HepG2 (cell line): ENCODE measurements around the gene PTGDS. TPM values are rescaled to one million over a fixed set of nuclear protein-coding genes. Genes with fewer than 3 reads are reported as not detected.
A peak's percentile ranks its signal among the peaks of the same experiment; 100 is the strongest.

Experiments used
- ATAC-seq: fragments of 200-7000 bp; cut with Tn5 transposase; 3 replicates; pipeline ENCODE4 v1.9.1; 2020; ENCODE audit warnings: mild to moderate bottlenecking, moderate library complexity
- BruUV-seq: library from RNA; stranded (reverse); fragments of 400-500 nt; replicated peaks from 2 replicates; lab custom pipeline; 2021; lab: Mats Ljungman, UMichigan
- CTCF ChIA-PET: fragments of 300-600 bp; formaldehyde crosslinking; extraction: SDS; loops from one replicate; lab custom pipeline; 2021; ENCODE audit warnings: low total read pairs, inconsistent platforms, low intra/inter-chr PET ratio; lab: Yijun Ruan, JAX
- POLR2A ChIA-PET: fragments of 350-600 bp; sonication (Branson Sonifier 250); formaldehyde crosslinking; loops from one replicate; lab custom pipeline; 2020; ENCODE audit warnings: antibody characterized with exemption, inconsistent platforms; lab: Yijun Ruan, JAX
- DNase-seq: peaks from one replicate; pipeline ENCODE4 v3.0.0-alpha.2; 2015; ENCODE audit warnings: low spot score
- FAIRE-seq: peaks from 3 replicates; lab custom pipeline; 2011; peaks lifted over from hg19 to GRCh38; lab: Jason Lieb, UNC
- H2AFZ ChIP-seq: one replicate; pipeline ENCODE4 v1.6.1; 2011; ENCODE audit warnings: low read length, inconsistent platforms
- H3K27ac ChIP-seq: fragments of 300-600 bp; 3 replicates; pipeline ENCODE4 v1.8.0; 2011; ENCODE audit warnings: mixed run types, mild to moderate bottlenecking, mixed read lengths, low read length, inconsistent platforms; ENCODE audit not compliant: insufficient read depth; ENCODE audit errors: extremely low read length
- H3K27me3 ChIP-seq, 2 experiments: fragments of 200-600 bp in 1 of 2; 2 replicates in 1 of 2; 3 replicates in 1 of 2; pipeline versions ENCODE4 v1.6.0 to v1.8.0; 2011; ENCODE audit warnings: low read length in 2 of 2, mild to moderate bottlenecking in 2 of 2, moderate library complexity in 2 of 2, inconsistent platforms in 1 of 2; ENCODE audit not compliant: insufficient read depth in 2 of 2, control insufficient read depth in 1 of 2
- H3K36me3 ChIP-seq, 2 experiments: fragments of 200-600 bp in 1 of 2; replicated peaks in 1 of 2; 2 replicates in 1 of 2; 3 replicates in 1 of 2; pipeline versions ENCODE4 v1.5.1 to v1.8.0; 2011; ENCODE audit warnings: low read length in 2 of 2, inconsistent platforms in 1 of 2; ENCODE audit not compliant: insufficient read depth in 2 of 2, control insufficient read depth in 1 of 2
- H3K4me1 ChIP-seq: 2 replicates; pipeline ENCODE4 v1.5.1; 2012; ENCODE audit warnings: low read length, inconsistent platforms; ENCODE audit not compliant: insufficient read depth
- H3K4me2 ChIP-seq: 2 replicates; pipeline ENCODE4 v1.6.0; 2011; ENCODE audit warnings: low read depth, low read length, inconsistent platforms
- H3K4me3 ChIP-seq, 3 experiments: fragments of 200-600 bp in 1 of 3; sonication (generic), shearing (Covaris generic) in 1 of 3; replicated peaks in 1 of 3; 2 replicates each; pipeline ENCODE4 v1.5.1; 2011 to 2016; ENCODE audit warnings: low read length in 3 of 3, inconsistent platforms in 2 of 3, low read depth in 2 of 3, mild to moderate bottlenecking in 2 of 3, control low read depth in 1 of 3, mixed read lengths in 1 of 3; ENCODE audit not compliant: insufficient read depth in 1 of 3
- H3K79me2 ChIP-seq: one replicate; pipeline ENCODE4 v1.6.1; 2011; ENCODE audit warnings: low read length, inconsistent platforms; ENCODE audit not compliant: insufficient read depth
- H3K9ac ChIP-seq: 2 replicates; pipeline ENCODE4 v1.6.0; 2011; ENCODE audit warnings: mild to moderate bottlenecking, low read depth, low read length, inconsistent platforms; ENCODE audit not compliant: insufficient read depth
- H3K9me3 ChIP-seq: 2 replicates; pipeline ENCODE4 v1.5.1; 2012; ENCODE audit warnings: mild to moderate bottlenecking, low read length
- H4K20me1 ChIP-seq: 2 replicates; pipeline ENCODE4 v1.6.0; 2011; ENCODE audit warnings: inconsistent platforms, mild to moderate bottlenecking, low read length, moderate library complexity; ENCODE audit not compliant: insufficient read depth
- CAMTA2 ChIP-seq: sonication (generic); formaldehyde crosslinking; IDR thresholded peaks from 2 replicates; pipeline ENCODE4 v1.4.0; 2020; ENCODE audit warnings: mild to moderate bottlenecking, missing genetic modification reagents, borderline replicate concordance
- CREB3 ChIP-seq: sonication (generic); formaldehyde crosslinking; IDR thresholded peaks from 2 replicates; pipeline ENCODE4 v1.5.0; 2020; ENCODE audit warnings: missing genetic modification reagents
- ELF1 ChIP-seq: sonication (generic); formaldehyde crosslinking; IDR thresholded peaks from 2 replicates; pipeline ENCODE4 v1.4.0; 2020; ENCODE audit warnings: missing genetic modification reagents
- HDAC6 ChIP-seq: fragments of 200-600 bp; sonication (generic); IDR thresholded peaks from 2 replicates; pipeline ENCODE4 v1.7.0; 2017; ENCODE audit warnings: mild to moderate bottlenecking, antibody characterized with exemption, low read length, low read depth
- PLSCR1 ChIP-seq: sonication (generic); formaldehyde crosslinking; IDR thresholded peaks from 2 replicates; pipeline ENCODE4 v1.5.0; 2020; ENCODE audit warnings: missing genetic modification reagents, mild to moderate bottlenecking, borderline replicate concordance
- PTBP1 ChIP-seq: fragments of 200-400 bp; formaldehyde crosslinking; IDR thresholded peaks from 2 replicates; pipeline ENCODE4 v1.6.1; 2018; ENCODE audit warnings: low read length, low read depth; ENCODE audit not compliant: poor library complexity, severe bottlenecking
- SAFB2 ChIP-seq: sonication (generic); formaldehyde crosslinking; IDR thresholded peaks from 2 replicates; pipeline ENCODE4 v1.5.1; 2020; ENCODE audit warnings: missing genetic modification reagents, low read depth, mild to moderate bottlenecking, borderline replicate concordance
- ZNF598 ChIP-seq: sonication (generic); formaldehyde crosslinking; IDR thresholded peaks from 2 replicates; pipeline ENCODE4 v1.5.1; 2020; ENCODE audit warnings: mild to moderate bottlenecking, missing genetic modification reagents, borderline replicate concordance
- WGBS: methylation state at CpG from one replicate; pipeline ENCODE4 v1.1.6; 2017; ENCODE audit warnings: low lambda C conversion rate; 5-methylcytosine and 5-hydroxymethylcytosine counted together
- in situ Hi-C: cut with HindIII; loops from 2 replicates; pipeline ENCODE4 v1.10.0; 2017; ENCODE audit warnings: low pct_unique_long_range_greater_than_20kb; ENCODE audit not compliant: extremely low pct_ligation_motif_present
- intact Hi-C: fragments of 100-400 bp; cut with micrococcal nuclease; formaldehyde crosslinking; loops from one replicate; pipeline ENCODE4 v1.10.0; 2022; ENCODE audit not compliant: unreplicated experiment
- polyA plus RNA-seq, 8 experiments: library from polyadenylated mRNA; depleted of rRNA in 3 of 8; stranded (reverse) in 7 of 8; unstranded in 1 of 8; fragments of >200 nt; fragmentation: Illumina TruSeq in 4 of 8; extraction: Trizol in 4 of 8; gene quantifications; 2 replicates each; pipeline versions ENCODE4 v1.2.1 to v1.2.3, GENCODE V29; 2011 to 2016; ENCODE audit warnings: low read depth in 4 of 8, missing spikeins in 1 of 8, mixed read lengths in 1 of 8; ENCODE audit not compliant: insufficient read depth in 1 of 8
- total RNA-seq, 5 experiments: library from RNA; depleted of rRNA; stranded (reverse); fragments of >200 nt; fragmentation: Illumina TruSeq; extraction: Trizol; gene quantifications; 2 replicates each; pipeline ENCODE4 v1.2.3, GENCODE V29; 2016; ENCODE audit warnings: low read depth in 1 of 5
- TF ChIP-seq, protein P1 (sequence below): sonication (generic); formaldehyde crosslinking; IDR thresholded peaks from 2 replicates; pipeline ENCODE4 v1.4.0; 2020; ENCODE audit warnings: missing genetic modification reagents
- TF ChIP-seq, protein P2 (sequence below): sonication (generic); formaldehyde crosslinking; conservative IDR thresholded peaks from 2 replicates; pipeline ENCODE4 v1.8.0; 2022; ENCODE audit warnings: mild to moderate bottlenecking, moderate library complexity, missing genetic modification reagents
- TF ChIP-seq, protein P3 (sequence below): sonication (generic); formaldehyde crosslinking; IDR thresholded peaks from 2 replicates; pipeline ENCODE4 v1.5.0; 2020; ENCODE audit warnings: mild to moderate bottlenecking, missing genetic modification reagents

PTGDS gene
- total and polyA plus RNA-seq, 2 of the 13 experiments (the other 11 are each of a cell fraction or from before 2014, with no cell fraction given): 0.33 to 0.50 TPM

GRCh38 chr9:136949239-136949816 lies 28.0 kb upstream of the PTGDS start (continued):
- TF ChIP-seq ZNF598: no peak
- no peak for TF ChIP-seq PTBP1
- TF ChIP-seq, protein P1, sequence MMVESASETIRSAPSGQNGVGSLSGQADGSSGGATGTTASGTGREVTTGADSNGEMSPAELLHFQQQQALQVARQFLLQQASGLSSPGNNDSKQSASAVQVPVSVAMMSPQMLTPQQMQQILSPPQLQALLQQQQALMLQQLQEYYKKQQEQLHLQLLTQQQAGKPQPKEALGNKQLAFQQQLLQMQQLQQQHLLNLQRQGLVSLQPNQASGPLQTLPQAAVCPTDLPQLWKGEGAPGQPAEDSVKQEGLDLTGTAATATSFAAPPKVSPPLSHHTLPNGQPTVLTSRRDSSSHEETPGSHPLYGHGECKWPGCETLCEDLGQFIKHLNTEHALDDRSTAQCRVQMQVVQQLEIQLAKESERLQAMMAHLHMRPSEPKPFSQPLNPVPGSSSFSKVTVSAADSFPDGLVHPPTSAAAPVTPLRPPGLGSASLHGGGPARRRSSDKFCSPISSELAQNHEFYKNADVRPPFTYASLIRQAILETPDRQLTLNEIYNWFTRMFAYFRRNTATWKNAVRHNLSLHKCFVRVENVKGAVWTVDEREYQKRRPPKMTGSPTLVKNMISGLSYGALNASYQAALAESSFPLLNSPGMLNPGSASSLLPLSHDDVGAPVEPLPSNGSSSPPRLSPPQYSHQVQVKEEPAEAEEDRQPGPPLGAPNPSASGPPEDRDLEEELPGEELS (CRISPR knock-in tag): 0 out of 2 replicates have a peak, but pooled peaks have one; percentile 35
- TF ChIP-seq PLSCR1 (CRISPR knock-in tag): no peak

GRCh38 chr9:136949817-136950655 lies 27.3 kb upstream of the PTGDS start:
- peak overlapping the region; percentile 95 for H3K27ac ChIP-seq
- H3K4me3 ChIP-seq: peak overlapping the region; percentile 68 to 90 (median 87)
- peaks cover 5% of the 10 kb centered on the region for H3K79me2 ChIP-seq
- DNase-seq: peak; percentile 94
- no peaks in the 10 kb centered on the region for H4K20me1 ChIP-seq
- H3K27me3 ChIP-seq: no peaks in the 10 kb centered on the region
- BruUV-seq: TSS peak; percentile 87
- H3K9me3 ChIP-seq: no peaks in the 10 kb centered on the region
- POLR2A ChIA-PET: interaction anchor here (0.7 to 2.5 kb wide), 10 partner anchors 16 to 118 kb away, joined by 3 to 7 read pairs (median 4); partner anchors contain the start of gene CLIC3
- H3K36me3 ChIP-seq: no peaks in the 10 kb centered on the region
- CTCF ChIA-PET: no interaction called here
- no peak overlapping the region for H2AFZ ChIP-seq
- peak; percentile 83 for FAIRE-seq
- WGBS: no CpG with 5 or more reads among the region's 63 CpGs
- peak; percentile 80 for ATAC-seq
- intact Hi-C loops (loop anchor here (2.0 kb wide), 2 partner anchors 19 to 85 kb away; no protein-coding TSS in a partner anchor), in situ Hi-C loops (loop anchor here (5.0 kb wide), 1 partner anchor 82 kb away; the partner anchor contains the start of gene FUT7)
- H3K4me1 ChIP-seq: peaks cover 56% of the 10 kb centered on the region
- peak overlapping the region; percentile 100 for H3K4me2 ChIP-seq
- peak overlapping the region; percentile 86 for H3K9ac ChIP-seq
- TF ChIP-seq CAMTA2 (CRISPR knock-in tag) (peak; percentile 87; the same call in 1 of the 2 replicates), HDAC6 (no peak), ELF1 (CRISPR knock-in tag) (no peak), SAFB2 (peak; percentile 44; the same call in 1 of the 2 replicates), CREB3 (CRISPR knock-in tag) (0 out of 2 replicates have a peak, but pooled peaks have one; percentile 64)
- TF ChIP-seq, protein P2, sequence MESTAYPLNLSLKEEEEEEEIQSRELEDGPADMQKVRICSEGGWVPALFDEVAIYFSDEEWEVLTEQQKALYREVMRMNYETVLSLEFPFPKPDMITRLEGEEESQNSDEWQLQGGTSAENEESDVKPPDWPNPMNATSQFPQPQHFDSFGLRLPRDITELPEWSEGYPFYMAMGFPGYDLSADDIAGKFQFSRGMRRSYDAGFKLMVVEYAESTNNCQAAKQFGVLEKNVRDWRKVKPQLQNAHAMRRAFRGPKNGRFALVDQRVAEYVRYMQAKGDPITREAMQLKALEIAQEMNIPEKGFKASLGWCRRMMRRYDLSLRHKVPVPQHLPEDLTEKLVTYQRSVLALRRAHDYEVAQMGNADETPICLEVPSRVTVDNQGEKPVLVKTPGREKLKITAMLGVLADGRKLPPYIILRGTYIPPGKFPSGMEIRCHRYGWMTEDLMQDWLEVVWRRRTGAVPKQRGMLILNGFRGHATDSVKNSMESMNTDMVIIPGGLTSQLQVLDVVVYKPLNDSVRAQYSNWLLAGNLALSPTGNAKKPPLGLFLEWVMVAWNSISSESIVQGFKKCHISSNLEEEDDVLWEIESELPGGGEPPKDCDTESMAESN (CRISPR knock-in tag): no peak; the same call in 1 of the 2 replicates
- TF ChIP-seq, protein P3, sequence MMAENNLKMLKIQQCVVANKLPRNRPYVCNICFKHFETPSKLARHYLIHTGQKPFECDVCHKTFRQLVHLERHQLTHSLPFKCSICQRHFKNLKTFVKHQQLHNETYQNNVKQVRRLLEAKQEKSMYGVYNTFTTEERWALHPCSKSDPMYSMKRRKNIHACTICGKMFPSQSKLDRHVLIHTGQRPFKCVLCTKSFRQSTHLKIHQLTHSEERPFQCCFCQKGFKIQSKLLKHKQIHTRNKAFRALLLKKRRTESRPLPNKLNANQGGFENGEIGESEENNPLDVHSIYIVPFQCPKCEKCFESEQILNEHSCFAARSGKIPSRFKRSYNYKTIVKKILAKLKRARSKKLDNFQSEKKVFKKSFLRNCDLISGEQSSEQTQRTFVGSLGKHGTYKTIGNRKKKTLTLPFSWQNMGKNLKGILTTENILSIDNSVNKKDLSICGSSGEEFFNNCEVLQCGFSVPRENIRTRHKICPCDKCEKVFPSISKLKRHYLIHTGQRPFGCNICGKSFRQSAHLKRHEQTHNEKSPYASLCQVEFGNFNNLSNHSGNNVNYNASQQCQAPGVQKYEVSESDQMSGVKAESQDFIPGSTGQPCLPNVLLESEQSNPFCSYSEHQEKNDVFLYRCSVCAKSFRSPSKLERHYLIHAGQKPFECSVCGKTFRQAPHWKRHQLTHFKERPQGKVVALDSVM (CRISPR knock-in tag): peak; percentile 59
